HepG2 (cell line): ENCODE results near the gene CKAP5. TPM values are rescaled to one million over a fixed set of nuclear protein-coding genes. Genes with fewer than 3 reads are reported as not detected.

Experiments used
- CREB1 ChIP-seq, 2 experiments: fragments of 450-650 bp in 1 of 2; IDR thresholded peaks; 2 replicates each; pipeline ENCODE4 v1.6.1; 2016 to 2017; ENCODE audit warnings: control low read depth in 1 of 2, mild to moderate bottlenecking in 1 of 2, missing compliant biosample characterization in 1 of 2, missing genetic modification characterization in 1 of 2
- HES4 ChIP-seq: sonication (generic); formaldehyde crosslinking; IDR thresholded peaks from 2 replicates; pipeline ENCODE4 v1.9.0; 2021; ENCODE audit warnings: mild to moderate bottlenecking, missing genetic modification reagents, borderline replicate concordance
- NCOA1 ChIP-seq: sonication (generic); formaldehyde crosslinking; IDR thresholded peaks from 2 replicates; pipeline ENCODE4 v1.9.0; 2021; ENCODE audit warnings: missing genetic modification reagents
- NFKBIZ ChIP-seq: IDR thresholded peaks from 2 replicates; pipeline ENCODE4 v1.6.1; 2018; ENCODE audit warnings: missing genetic modification reagents, missing compliant biosample characterization
- SMAD9 ChIP-seq: sonication (generic); formaldehyde crosslinking; IDR thresholded peaks from 2 replicates; pipeline ENCODE4 v1.5.1; 2020; ENCODE audit warnings: mild to moderate bottlenecking, missing genetic modification reagents
- SNAPC4 ChIP-seq: sonication (generic); formaldehyde crosslinking; IDR thresholded peaks from 2 replicates; pipeline ENCODE4 v1.4.0; 2020; ENCODE audit warnings: mild to moderate bottlenecking, missing genetic modification reagents
- SP5 ChIP-seq: IDR thresholded peaks from 2 replicates; pipeline ENCODE4 v1.6.1; 2016; ENCODE audit warnings: low read depth, borderline replicate concordance
- ZFP82 ChIP-seq: sonication (generic); formaldehyde crosslinking; IDR thresholded peaks from 2 replicates; pipeline ENCODE4 v1.5.1; 2020; ENCODE audit warnings: mild to moderate bottlenecking, missing genetic modification reagents, borderline replicate concordance
- ZFY ChIP-seq: sonication (generic); formaldehyde crosslinking; IDR thresholded peaks from 2 replicates; pipeline ENCODE4 v1.4.0; 2020; ENCODE audit warnings: missing genetic modification reagents
- ZNF430 ChIP-seq: sonication (generic); formaldehyde crosslinking; IDR thresholded peaks from 2 replicates; pipeline ENCODE4 v1.9.0; 2021; ENCODE audit warnings: mild to moderate bottlenecking, missing genetic modification reagents
- ZNF431 ChIP-seq: sonication (generic); formaldehyde crosslinking; IDR thresholded peaks from 2 replicates; pipeline ENCODE4 v1.9.0; 2022; ENCODE audit warnings: missing genetic modification reagents, low read depth, mild to moderate bottlenecking, borderline replicate concordance
- ZNF512 ChIP-seq: sonication (generic); formaldehyde crosslinking; IDR thresholded peaks from 2 replicates; pipeline ENCODE4 v1.4.0; 2020; ENCODE audit warnings: mild to moderate bottlenecking, missing genetic modification reagents
- ZNF547 ChIP-seq: sonication (generic); formaldehyde crosslinking; IDR thresholded peaks from 2 replicates; pipeline ENCODE4 v1.5.1; 2020; ENCODE audit warnings: mild to moderate bottlenecking, missing genetic modification reagents
- ZNF619 ChIP-seq: sonication (generic); formaldehyde crosslinking; IDR thresholded peaks from 2 replicates; pipeline ENCODE4 v1.4.0; 2020; ENCODE audit warnings: mild to moderate bottlenecking, missing genetic modification reagents
- ZNF724P ChIP-seq: sonication (generic); formaldehyde crosslinking; IDR thresholded peaks from 2 replicates; pipeline ENCODE4 v1.8.0; 2022; ENCODE audit warnings: missing genetic modification reagents, borderline replicate concordance
- ZNF737 ChIP-seq: sonication (generic); formaldehyde crosslinking; IDR thresholded peaks from 2 replicates; pipeline ENCODE4 v1.5.0; 2020; ENCODE audit warnings: missing genetic modification reagents, mild to moderate bottlenecking, borderline replicate concordance
- ZNF75D ChIP-seq: sonication (generic); formaldehyde crosslinking; IDR thresholded peaks from 2 replicates; pipeline ENCODE4 v1.8.1; 2023; ENCODE audit warnings: missing genetic modification reagents, mild to moderate bottlenecking, borderline replicate concordance
- ZNF775 ChIP-seq: sonication (generic); formaldehyde crosslinking; IDR thresholded peaks from 2 replicates; pipeline ENCODE4 v1.4.0; 2020; ENCODE audit warnings: missing genetic modification reagents, mild to moderate bottlenecking, moderate library complexity, borderline replicate concordance
- ZSCAN29 ChIP-seq: sonication (generic); formaldehyde crosslinking; conservative IDR thresholded peaks from 2 replicates; pipeline ENCODE4 v1.4.0; 2020; ENCODE audit warnings: mild to moderate bottlenecking, missing genetic modification reagents
- polyA plus RNA-seq, 8 experiments: library from polyadenylated mRNA; depleted of rRNA in 3 of 8; stranded (reverse) in 7 of 8; unstranded in 1 of 8; fragments of >200 nt; fragmentation: Illumina TruSeq in 4 of 8; extraction: Trizol in 4 of 8; gene quantifications; 2 replicates each; pipeline versions ENCODE4 v1.2.1 to v1.2.3, GENCODE V29; 2011 to 2016; ENCODE audit warnings: low read depth in 4 of 8, missing spikeins in 1 of 8, mixed read lengths in 1 of 8; ENCODE audit not compliant: insufficient read depth in 1 of 8
- total RNA-seq, 5 experiments: library from RNA; depleted of rRNA; stranded (reverse); fragments of >200 nt; fragmentation: Illumina TruSeq; extraction: Trizol; gene quantifications; 2 replicates each; pipeline ENCODE4 v1.2.3, GENCODE V29; 2016; ENCODE audit warnings: low read depth in 1 of 5
- TF ChIP-seq, protein P1 (sequence below): sonication (generic); formaldehyde crosslinking; IDR thresholded peaks from 2 replicates; pipeline ENCODE4 v1.8.0; 2022; ENCODE audit warnings: missing genetic modification reagents, mild to moderate bottlenecking, moderate library complexity, borderline replicate concordance

Gene CKAP5
- total and polyA plus RNA-seq, 2 of the 13 experiments (the other 11 are each of a cell fraction or from before 2014, with no cell fraction given): 79.2 to 103 TPM

DNA sequence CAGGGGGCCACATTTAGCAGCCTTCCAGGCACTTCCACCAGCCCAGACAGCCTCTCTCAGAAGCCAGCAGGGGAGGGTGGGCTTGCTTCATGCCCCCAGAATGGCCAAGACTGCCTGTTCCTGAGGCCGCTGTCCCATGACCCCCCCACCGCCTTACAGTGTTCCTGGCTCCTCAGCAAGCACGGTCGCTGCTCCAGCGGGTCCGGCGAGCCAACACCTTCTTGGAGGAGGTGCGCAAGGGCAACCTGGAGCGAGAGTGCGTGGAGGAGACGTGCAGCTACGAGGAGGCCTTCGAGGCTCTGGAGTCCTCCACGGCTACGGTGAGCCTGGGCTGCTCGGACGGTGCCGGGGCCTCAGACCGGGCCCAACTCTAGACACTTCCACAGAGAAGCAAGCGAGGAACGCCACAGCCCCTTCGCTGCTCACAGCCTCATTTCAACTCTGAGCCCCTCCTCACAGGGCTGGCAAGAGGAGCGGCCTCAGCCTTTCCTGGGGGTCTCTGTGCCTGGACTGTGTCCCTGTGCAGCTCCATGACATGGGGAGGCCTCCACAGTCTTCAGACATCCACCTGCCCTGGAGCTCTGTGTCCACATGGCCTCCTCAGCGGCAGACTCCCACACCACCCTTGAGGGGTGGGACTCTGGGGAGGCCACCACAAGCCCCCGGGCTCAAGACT lies 126.4 kb downstream of the CKAP5 start (continued):
- TF ChIP-seq, protein P1, sequence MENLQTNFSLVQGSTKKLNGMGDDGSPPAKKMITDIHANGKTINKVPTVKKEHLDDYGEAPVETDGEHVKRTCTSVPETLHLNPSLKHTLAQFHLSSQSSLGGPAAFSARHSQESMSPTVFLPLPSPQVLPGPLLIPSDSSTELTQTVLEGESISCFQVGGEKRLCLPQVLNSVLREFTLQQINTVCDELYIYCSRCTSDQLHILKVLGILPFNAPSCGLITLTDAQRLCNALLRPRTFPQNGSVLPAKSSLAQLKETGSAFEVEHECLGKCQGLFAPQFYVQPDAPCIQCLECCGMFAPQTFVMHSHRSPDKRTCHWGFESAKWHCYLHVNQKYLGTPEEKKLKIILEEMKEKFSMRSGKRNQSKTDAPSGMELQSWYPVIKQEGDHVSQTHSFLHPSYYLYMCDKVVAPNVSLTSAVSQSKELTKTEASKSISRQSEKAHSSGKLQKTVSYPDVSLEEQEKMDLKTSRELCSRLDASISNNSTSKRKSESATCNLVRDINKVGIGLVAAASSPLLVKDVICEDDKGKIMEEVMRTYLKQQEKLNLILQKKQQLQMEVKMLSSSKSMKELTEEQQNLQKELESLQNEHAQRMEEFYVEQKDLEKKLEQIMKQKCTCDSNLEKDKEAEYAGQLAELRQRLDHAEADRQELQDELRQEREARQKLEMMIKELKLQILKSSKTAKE (CRISPR knock-in tag): no peak
- TF ChIP-seq ZNF430 (peak; percentile 66; the same call in 1 of the 2 replicates), ZNF431 (CRISPR knock-in tag) (peak; percentile 47; the same call in 1 of the 2 replicates), ZNF619 (CRISPR knock-in tag) (no peak), SNAPC4 (peak; percentile 40; the same call in 1 of the 2 replicates), HES4 (CRISPR knock-in tag) (peak; percentile 72; the same call in 1 of the 2 replicates), ZNF737 (CRISPR knock-in tag) (0 out of 2 replicates have a peak, but pooled peaks have one; percentile 26), NFKBIZ (0 out of 2 replicates have a peak, but pooled peaks have one; percentile 30), CREB1 (IDR thresholded peaks at IDR 0.05) (no peak), CREB1 (CRISPR knock-in tag; IDR thresholded peaks at IDR 0.05) (no peak), ZSCAN29 (CRISPR knock-in tag) (peak; percentile 14; the same call in 1 of the 2 replicates), NCOA1 (CRISPR knock-in tag) (no peak), ZFP82 (CRISPR knock-in tag) (peak; percentile 91; the same call in 1 of the 2 replicates), SP5 (CRISPR knock-in tag) (no peak), ZNF775 (peak; percentile 69), ZNF512 (CRISPR knock-in tag) (peak; percentile 16; the same call in 1 of the 2 replicates), SMAD9 (CRISPR knock-in tag) (peak; percentile 74; the same call in 1 of the 2 replicates), ZNF724P (CRISPR knock-in tag) (peak; percentile 74; the same call in 1 of the 2 replicates), ZFY (CRISPR knock-in tag) (peak; percentile 57), ZNF75D (0 out of 2 replicates have a peak, but pooled peaks have one; percentile 10), ZNF547 (no peak)
